ENCODE data around the gene RDH16. TPM values are rescaled to one million over a fixed set of nuclear protein-coding genes. Genes with fewer than 3 reads are reported as not detected.

The RDH16 gene
- total and polyA plus RNA-seq, 2 experiments from 2014 or later: 0.52 to 0.66 TPM

DNA sequence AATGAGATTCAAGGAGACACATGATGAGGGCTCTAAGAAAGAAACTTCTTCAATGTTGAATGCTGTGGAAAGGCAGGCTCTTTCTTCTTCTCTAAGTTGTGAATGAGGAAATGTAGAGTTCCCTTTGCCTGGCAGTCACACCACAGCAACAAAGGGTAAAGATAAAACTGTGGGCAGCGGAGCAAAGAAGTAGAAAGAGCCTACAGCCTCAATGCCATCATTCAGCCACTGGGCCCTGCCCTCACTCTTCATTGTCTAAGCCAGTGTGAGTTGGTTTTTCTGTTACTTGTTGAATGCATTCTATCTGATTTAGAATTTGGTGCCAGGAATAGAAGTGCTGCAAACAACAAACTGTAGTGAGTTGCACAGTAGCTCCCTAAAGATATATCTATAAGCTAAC is 35.4 kb downstream of the RDH16 start (continued):
- TF ChIP-seq ZNF462 (CRISPR knock-in tag; IDR thresholded peaks at IDR 0.05): no peak
- TF ChIP-seq JUNB (IDR thresholded peaks at IDR 0.05; ENCODE audit: unreplicated experiment): no peak
- TF ChIP-seq NANOG (IDR thresholded peaks at IDR 0.05; ENCODE audit: borderline replicate concordance): no peak
- no peak for TF ChIP-seq ZNF331 (CRISPR knock-in tag; IDR thresholded peaks at IDR 0.05; ENCODE audit: low read depth)
- TF ChIP-seq ZNF114 (CRISPR knock-in tag; IDR thresholded peaks at IDR 0.05): no peak

DNA sequence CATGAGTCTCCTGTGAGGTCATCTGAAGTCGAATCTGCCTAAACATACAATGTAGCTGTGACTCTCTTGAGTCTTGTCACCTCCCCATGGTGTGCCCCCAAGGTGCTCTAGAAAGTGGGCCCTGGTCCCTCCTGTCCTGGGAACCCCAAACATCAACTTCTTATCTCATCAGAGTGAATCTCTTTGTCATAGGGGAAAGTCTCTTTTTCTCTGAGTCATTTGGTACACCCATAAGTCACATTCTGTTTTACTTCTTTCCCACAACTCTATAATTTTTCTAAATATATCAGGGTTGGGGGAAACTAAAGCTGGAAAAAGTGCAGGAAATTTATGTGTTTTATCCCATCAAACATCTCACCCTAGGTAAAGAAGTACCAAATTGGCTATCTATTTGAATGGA is 36.1 kb downstream of the RDH16 start:
- Mint-ChIP-seq H3K27ac (no peak overlapping the region), H3K4me1 (no peaks in the 10 kb centered on the region), H3K9me3 (peaks cover 9% of the 10 kb centered on the region; the same call in 1 of the 3 replicates), H3K27me3 (ENCODE audit: insufficient read depth, low read depth, poor library complexity) (peaks cover 2% of the 10 kb centered on the region), H3K4me3 (no peak overlapping the region), H3K36me3 (ENCODE audit: low read depth) (no peaks in the 10 kb centered on the region)
- no peak overlapping the region for H3K27ac ChIP-seq (ENCODE audit: low read depth)
- no peak overlapping the region for H2AFZ ChIP-seq
- H3F3A ChIP-seq (replicated peaks; ENCODE audit: low read depth): no peaks in the 10 kb centered on the region
- no peaks in the 10 kb centered on the region for H3K27me3 ChIP-seq (ENCODE audit: insufficient read depth)
- no peak for DNase-seq (ENCODE audit: low spot score)
- no peak overlapping the region for H3K4me2 ChIP-seq
- no peak for ATAC-seq
- H3K4me3 ChIP-seq: no peak overlapping the region
- H3K79me2 ChIP-seq (replicated peaks; ENCODE audit: insufficient read depth): no peaks in the 10 kb centered on the region
- no peaks in the 10 kb centered on the region for H3K36me3 ChIP-seq (ENCODE audit: insufficient read depth)
- H3K4me1 ChIP-seq (ENCODE audit: insufficient read depth): no peaks in the 10 kb centered on the region
- H4K20me1 ChIP-seq (replicated peaks; ENCODE audit: insufficient read depth): no peaks in the 10 kb centered on the region
- H3K9me2 ChIP-seq (ENCODE audit: insufficient read depth): no peaks in the 10 kb centered on the region; the same call in 1 of the 2 replicates
- TF ChIP-seq EZH2phosphoT487 (IDR thresholded peaks at IDR 0.05; ENCODE audit: unreplicated experiment) (no peak), NANOG (IDR thresholded peaks at IDR 0.05; ENCODE audit: borderline replicate concordance) (no peak), CTCF (conservative IDR thresholded peaks at IDR 0.05; ENCODE audit: low read depth in 2 of 2) (no peak), POLR2AphosphoS5 (IDR thresholded peaks at IDR 0.05; ENCODE audit: low read depth) (no peak), ZNF114 (CRISPR knock-in tag; IDR thresholded peaks at IDR 0.05) (no peak), EZH2 (IDR thresholded peaks at IDR 0.05; ENCODE audit: low read depth, unreplicated experiment) (no peak), ZNF331 (CRISPR knock-in tag; IDR thresholded peaks at IDR 0.05; ENCODE audit: low read depth) (no peak)

Measured in GM23338 (cell line).